GM21737 (cell line): ENCODE measurements around the gene CFHR1.
A peak's percentile ranks its signal among the peaks of the same experiment; 100 is the strongest.
"Not testable (repeated sequence)": the region's sequence is repeated elsewhere in the genome, so short reads cannot be mapped to it uniquely, and the experiment has no call there.

ENCODE experiments used
- ATAC-seq: cut with Tn5 transposase; IDR thresholded peaks from one replicate; pipeline ENCODE4 v1.9.1; 2021; ENCODE audit warnings: mild to moderate bottlenecking, moderate library complexity; ENCODE audit not compliant: unreplicated experiment

CFHR1 gene

DNA sequence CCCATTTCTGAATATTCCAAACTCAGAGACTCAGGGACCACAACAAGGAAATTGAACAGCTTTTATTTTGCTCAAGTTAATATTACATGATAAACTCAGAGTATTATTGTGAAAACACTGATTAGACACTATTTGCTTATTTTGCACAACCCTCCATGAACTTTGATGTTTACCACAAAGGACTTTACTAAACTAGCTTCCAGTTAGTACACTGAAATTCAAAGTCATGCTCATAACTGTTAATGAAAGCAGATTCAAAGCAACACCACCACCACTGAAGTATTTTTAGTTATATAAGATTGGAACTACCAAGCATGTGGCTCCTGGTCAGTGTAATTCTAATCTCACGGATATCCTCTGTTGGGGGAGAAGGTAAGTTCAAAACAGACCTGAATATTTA, at the start of gene CFHR1:
TSS of gene CFHR1 (plus strand) at position 201 of the 400 bp plus-strand sequence. CDS start at position 315, 114 bp downstream.
- ATAC-seq, result not testable (repeated sequence)

- not testable (repeated sequence) for ATAC-seq
Observed at GRCh38 chr1:196769823-196770222, 49.7 kb upstream of the CFHR1 start.

GRCh38 chr1:196773713-196774112, 45.8 kb upstream of the CFHR1 start:
- no peak for ATAC-seq

DNA sequence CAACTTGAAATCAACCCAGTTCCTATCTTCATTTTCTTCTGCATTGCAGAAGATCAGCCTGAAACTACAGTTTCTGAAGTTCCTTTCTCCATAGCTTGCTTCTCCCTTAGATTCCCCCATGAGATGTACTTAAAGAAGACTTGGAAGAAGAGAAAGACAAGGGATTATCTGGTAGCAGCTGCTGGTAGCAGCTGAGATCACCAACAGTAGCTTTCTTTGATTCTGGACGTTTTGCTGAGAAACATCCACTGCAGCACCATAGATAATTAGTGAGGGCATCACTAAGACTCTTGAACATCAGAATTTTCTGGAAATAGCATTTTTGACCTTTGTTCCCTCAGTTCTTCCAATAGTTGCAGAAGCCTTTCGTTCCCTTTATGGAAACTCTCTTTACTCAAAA, 45.4 kb upstream of the CFHR1 start:
- ATAC-seq, result no peak

GRCh38 chr1:196774603-196775002, 44.9 kb upstream of the CFHR1 start, which contains the start of gene CFHR3:
TSS of gene CFHR3 (plus strand) at chr1:196774840. CDS start at chr1:196774887, 47 bp downstream.
- peak; percentile 78 for ATAC-seq

- no peak for ATAC-seq
Observed at GRCh38 chr1:196777603-196778002, 41.9 kb upstream of the CFHR1 start.

DNA sequence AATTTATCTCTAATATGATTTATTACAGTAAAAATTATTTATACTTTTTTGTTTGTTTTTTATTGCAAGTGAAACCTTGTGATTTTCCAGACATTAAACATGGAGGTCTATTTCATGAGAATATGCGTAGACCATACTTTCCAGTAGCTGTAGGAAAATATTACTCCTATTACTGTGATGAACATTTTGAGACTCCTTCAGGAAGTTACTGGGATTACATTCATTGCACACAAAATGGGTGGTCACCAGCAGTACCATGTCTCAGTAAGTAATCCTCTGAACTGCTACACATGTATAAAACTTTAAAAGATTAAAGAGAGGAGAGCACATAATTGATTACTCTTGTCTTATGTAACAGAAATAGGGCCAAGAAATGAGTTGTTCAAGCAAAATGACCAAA, 40.4 kb upstream of the CFHR1 start:
- no peak for ATAC-seq

DNA sequence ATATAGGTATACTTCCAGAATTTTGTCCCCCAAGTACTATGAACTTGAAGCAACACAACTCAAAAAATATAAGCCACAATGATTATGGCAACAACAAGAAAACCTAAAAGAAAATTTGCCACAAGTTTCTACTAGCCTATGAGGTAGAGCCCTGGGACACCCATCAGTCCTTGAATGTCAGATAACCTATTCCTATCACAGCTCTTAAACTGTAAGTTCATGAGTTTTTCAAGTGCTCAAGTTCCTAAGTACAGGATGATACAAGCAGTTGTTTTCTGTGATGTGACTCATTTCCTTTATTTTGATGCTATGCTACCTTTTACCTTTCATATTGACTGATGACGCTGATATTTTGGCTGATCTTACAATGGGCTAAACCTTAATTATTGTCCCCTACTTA, 28.3 kb upstream of the CFHR1 start:
- ATAC-seq, result not testable (repeated sequence)

- ATAC-seq, result not testable (repeated sequence)
Observed at GRCh38 chr1:196794103-196794502, 25.4 kb upstream of the CFHR1 start.

DNA sequence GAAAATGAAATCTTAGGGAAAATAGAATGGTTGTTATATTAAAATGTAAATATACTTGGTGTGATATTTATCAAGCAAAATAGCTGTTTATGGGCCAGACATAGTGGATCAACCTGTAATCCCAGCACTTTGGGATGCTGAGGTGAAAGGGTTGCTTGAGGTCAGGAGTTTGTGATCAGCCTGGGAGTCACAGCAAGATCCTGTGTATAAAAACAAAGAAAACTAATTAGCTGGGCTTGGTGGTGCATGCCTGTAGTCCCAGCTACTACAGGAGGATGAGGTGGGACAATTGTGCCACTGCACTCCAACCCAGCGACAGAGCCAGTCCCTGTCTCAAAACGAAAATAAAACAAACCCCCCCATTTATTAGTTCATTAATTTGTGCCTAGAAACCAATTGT, 21.6 kb upstream of the CFHR1 start:
- no peak for ATAC-seq

DNA sequence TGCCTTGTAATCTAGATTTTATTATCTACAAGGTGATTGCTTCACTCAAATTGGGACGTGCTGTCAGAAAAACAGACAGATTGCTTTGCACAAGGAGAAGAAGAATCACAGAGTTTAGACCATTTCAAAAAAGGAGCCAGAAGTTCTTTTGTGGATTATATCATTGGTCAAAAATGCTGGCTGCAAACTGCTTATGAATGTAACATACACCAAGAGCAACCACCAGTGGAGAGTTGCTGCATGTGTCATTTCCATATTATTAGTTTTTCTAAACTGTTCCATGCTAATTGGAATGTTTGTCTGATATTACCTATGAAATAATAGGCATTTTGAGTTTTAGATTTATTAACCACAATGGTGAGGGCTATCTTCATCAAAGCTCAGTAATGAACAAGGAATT, 17.6 kb upstream of the CFHR1 start:
- ATAC-seq, result not testable (repeated sequence)

- ATAC-seq, result no peak
Observed at GRCh38 chr1:196808529-196809235, 10.8 kb upstream of the CFHR1 start.

DNA sequence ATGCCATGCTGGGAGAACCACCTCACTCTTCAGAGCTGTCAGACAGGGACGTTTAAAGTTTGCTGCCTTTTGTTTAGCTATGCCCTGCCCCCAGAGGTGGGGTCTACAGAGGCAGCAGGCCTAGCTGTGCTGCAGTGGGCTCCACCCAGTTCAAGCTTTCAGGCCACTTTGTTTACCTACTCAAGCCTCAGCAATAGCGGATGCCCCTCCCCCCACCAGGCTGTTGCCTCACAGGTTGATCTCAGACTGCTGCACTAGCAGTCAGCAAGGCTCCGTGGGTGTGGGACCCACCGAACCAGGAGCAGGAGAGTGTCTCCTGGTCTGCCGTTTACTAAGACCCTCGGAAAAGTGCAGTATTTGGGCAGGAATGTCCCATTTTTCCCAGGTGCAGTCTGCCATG, 2.1 kb upstream of the CFHR1 start:
- not testable (repeated sequence) for ATAC-seq

- not testable (repeated sequence) for ATAC-seq
Observed at GRCh38 chr1:196827860-196828259, 8.3 kb downstream of the CFHR1 start.

GRCh38 chr1:196849613-196850492, 30.3 kb downstream of the CFHR1 start:
- not testable (repeated sequence) for ATAC-seq

DNA sequence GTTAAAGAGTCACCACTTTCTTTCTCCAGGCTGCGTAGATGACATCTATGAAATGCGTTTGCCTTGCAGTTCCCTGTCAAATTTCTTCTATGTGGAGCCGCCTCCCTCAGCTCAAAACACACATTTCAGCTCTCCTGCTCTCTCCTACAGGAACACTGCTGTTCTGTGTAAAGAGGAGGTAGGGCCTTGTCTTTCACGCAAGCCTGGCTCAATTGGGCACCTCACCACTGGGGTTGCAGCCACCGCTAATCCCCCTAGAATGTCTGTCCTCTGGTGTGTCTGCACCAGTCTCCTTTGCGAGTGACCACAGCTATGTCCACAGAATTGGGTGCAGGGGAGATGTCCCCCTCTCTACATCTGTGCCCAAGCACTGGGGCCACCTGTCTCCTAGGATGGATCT, 36.5 kb downstream of the CFHR1 start:
- no peak for ATAC-seq

DNA sequence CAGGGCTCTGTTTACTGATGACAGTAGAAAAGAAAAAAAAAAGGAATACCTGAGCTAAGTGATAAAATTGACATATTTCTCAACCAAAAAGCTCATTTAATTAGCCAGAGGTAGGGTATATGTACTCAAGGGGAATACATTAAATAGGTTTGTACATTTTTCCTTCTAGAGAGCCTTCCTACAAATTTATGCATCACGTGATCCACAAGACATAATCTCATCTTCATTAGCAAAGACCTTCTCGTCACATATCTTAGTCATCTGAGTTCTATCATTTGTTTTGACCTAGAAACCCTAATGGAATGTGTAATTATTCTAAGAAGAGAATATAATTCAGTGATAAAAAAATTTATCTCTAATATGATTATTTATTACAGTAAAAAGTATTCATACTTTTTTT, 37.7 kb downstream of the CFHR1 start:
- ATAC-seq, result no peak

GRCh38 chr1:196858811-196859210, 39.3 kb downstream of the CFHR1 start:
- ATAC-seq, result no peak

- no peak for ATAC-seq
Observed at GRCh38 chr1:196860323-196860884, 40.9 kb downstream of the CFHR1 start.

- no peak for ATAC-seq
Observed at GRCh38 chr1:196861429-196861828, 41.9 kb downstream of the CFHR1 start.

GRCh38 chr1:196866974-196867373, 47.4 kb downstream of the CFHR1 start:
- ATAC-seq, result no peak

DNA sequence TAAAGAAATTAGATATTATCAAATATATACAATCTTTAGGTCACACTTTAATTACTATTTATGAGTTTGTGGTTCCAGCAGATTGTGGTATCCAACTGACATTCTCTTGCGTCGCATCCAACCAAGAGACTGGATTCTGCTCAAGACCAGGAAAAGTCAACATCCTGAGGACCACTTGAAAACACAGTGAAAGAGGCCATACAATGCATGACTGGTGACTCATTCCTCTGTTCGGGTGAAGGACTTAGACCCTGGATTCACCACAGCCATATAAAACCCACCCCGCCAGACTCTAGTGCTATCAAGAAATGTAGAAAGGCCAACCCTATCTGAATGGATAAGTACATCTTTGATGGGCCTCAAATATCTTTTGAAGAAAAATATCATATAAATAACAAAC, 53.9 kb downstream of the CFHR1 start:
- ATAC-seq, result no peak
